Brain microvascular endothelial cell (primary cell): ENCODE data around the gene NFE2.

Experiments used
- DNase-seq: peaks from one replicate; pipeline ENCODE4 v3.0.0-alpha.2; 2020
- H3K27ac ChIP-seq: fragments of 250-450 bp; sonication (Bioruptor Pico); 2 replicates; pipeline ENCODE4 v1.5.1; 2020; ENCODE audit warnings: mild to moderate bottlenecking, moderate library complexity
- H3K27me3 ChIP-seq: fragments of 250-450 bp; sonication (Bioruptor Pico); replicated peaks from 2 replicates; pipeline ENCODE4 v1.5.1; 2020; ENCODE audit warnings: mild to moderate bottlenecking
- H3K36me3 ChIP-seq: fragments of 250-450 bp; sonication (Bioruptor Pico); replicated peaks from 2 replicates; pipeline ENCODE4 v1.5.1; 2020; ENCODE audit warnings: mild to moderate bottlenecking
- H3K4me3 ChIP-seq: 2 replicates; pipeline ENCODE4 v1.5.1; 2011; ENCODE audit warnings: low read depth, mild to moderate bottlenecking, control low read depth, low read length, moderate library complexity
- in situ Hi-C: cut with HindIII; loops from 2 replicates; pipeline ENCODE4 v1.10.0; 2017; ENCODE audit warnings: low sequenced_read_pairs, low pct_ligation_motif_present
- TF ChIP-seq, protein P1 (sequence below): IDR thresholded peaks from 2 replicates; pipeline ENCODE4 v1.5.1; 2011; ENCODE audit warnings: low read depth, mild to moderate bottlenecking, moderate library complexity, low read length, control low read depth, inconsistent platforms; ENCODE audit errors: missing control alignments

The NFE2 gene

DNA sequence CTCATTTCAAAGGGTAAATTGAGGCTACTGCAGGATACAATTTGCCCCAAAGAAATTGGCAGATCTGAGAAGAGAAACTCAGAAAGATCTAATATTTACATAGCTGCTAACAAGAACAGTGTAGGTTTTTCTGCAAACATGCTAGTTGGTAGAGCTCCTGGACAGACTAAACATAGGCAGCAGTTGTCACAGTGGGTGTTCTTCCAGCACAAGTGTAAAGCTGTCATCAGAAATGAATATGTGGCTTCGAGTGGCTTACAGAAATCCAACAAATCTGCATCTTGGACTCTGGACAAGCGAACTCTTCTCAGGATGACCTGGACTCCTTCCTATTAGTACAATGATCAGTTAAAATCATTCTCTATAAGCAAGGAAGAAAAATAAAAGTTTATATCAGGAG, 26.8 kb downstream of the NFE2 start:
- Histone ChIP-seq H3K27ac (no peak overlapping the region), H3K4me3 (no peak overlapping the region), H3K27me3 (no peaks in the 10 kb centered on the region), H3K36me3 (no peaks in the 10 kb centered on the region)
- in situ Hi-C loops = no loop called here
- TF ChIP-seq, protein P1, sequence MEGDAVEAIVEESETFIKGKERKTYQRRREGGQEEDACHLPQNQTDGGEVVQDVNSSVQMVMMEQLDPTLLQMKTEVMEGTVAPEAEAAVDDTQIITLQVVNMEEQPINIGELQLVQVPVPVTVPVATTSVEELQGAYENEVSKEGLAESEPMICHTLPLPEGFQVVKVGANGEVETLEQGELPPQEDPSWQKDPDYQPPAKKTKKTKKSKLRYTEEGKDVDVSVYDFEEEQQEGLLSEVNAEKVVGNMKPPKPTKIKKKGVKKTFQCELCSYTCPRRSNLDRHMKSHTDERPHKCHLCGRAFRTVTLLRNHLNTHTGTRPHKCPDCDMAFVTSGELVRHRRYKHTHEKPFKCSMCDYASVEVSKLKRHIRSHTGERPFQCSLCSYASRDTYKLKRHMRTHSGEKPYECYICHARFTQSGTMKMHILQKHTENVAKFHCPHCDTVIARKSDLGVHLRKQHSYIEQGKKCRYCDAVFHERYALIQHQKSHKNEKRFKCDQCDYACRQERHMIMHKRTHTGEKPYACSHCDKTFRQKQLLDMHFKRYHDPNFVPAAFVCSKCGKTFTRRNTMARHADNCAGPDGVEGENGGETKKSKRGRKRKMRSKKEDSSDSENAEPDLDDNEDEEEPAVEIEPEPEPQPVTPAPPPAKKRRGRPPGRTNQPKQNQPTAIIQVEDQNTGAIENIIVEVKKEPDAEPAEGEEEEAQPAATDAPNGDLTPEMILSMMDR = no peak
- DNase-seq = no peak

DNA sequence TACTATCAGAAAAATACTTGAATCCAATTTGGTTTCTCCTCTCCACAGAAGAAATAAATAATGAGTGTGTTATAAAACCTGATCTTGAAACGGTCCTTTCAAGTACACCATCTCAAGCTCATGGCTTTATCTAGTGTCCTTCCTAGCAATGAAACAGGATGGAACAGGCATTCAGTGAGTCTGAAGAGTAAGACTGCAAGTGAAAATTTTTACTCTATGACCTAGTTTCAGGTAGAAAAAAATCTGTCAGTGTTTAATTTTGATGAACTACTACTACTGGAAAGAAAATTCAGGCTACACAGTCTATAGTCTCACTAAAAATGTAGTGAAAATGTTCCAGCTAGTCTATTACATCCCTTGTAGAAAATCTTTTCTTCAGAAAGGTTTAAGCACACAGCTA, 28.6 kb downstream of the NFE2 start:
- no peak for DNase-seq
- Histone ChIP-seq H3K27ac (no peak overlapping the region), H3K36me3 (no peaks in the 10 kb centered on the region), H3K4me3 (no peak overlapping the region), H3K27me3 (no peaks in the 10 kb centered on the region)
- in situ Hi-C loops = no loop called here
- TF ChIP-seq, protein P1 = no peak

DNA sequence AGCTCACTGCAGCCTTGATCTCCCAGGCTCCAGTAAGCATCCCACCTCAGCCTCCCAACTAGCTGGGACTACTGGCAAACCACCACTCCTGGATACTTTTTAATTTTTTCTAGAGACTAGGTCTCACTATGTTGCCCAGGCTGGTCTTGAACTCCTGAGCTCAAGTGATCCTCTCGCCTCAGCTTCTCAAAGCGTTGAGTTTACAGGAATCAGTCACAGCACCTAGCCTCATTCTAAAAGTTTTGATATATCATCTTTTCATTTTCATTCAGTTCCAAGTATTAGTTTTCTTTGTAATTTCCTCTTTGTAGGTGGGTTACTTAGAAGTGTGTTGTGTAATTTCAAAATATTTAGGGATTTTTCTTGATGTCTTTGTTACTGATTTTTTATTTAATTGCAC, 30.5 kb downstream of the NFE2 start:
- in situ Hi-C loops = no loop called here
- Histone ChIP-seq H3K4me3 (no peak overlapping the region), H3K36me3 (no peaks in the 10 kb centered on the region), H3K27me3 (no peaks in the 10 kb centered on the region), H3K27ac (no peak overlapping the region)
- DNase-seq = no peak
- TF ChIP-seq, protein P1 = no peak

DNA sequence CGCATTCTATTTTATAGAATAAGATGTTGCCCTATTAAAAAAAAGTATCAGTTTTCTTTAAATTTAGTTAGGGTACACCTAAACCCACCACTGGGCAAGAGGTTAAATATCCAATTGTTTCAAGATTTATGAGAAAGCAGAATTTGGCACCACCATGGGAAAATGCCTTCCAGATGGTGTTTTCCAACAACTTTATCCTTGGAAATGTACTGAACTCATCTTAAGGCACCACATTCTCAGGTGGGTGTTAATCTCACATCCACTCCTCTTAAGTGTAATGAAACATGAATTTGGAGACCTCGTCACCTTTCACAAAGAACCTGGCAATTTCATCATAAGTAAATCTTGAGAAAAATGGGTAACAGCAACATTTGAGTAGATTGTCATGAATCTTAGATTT, 34.0 kb downstream of the NFE2 start:
- no peaks in the 10 kb centered on the region for H3K27me3 ChIP-seq
- H3K27ac ChIP-seq = no peak overlapping the region
- in situ Hi-C loops = no loop called here
- TF ChIP-seq, protein P1 = no peak
- DNase-seq = no peak
- no peaks in the 10 kb centered on the region for H3K36me3 ChIP-seq
- H3K4me3 ChIP-seq = no peak overlapping the region

DNA sequence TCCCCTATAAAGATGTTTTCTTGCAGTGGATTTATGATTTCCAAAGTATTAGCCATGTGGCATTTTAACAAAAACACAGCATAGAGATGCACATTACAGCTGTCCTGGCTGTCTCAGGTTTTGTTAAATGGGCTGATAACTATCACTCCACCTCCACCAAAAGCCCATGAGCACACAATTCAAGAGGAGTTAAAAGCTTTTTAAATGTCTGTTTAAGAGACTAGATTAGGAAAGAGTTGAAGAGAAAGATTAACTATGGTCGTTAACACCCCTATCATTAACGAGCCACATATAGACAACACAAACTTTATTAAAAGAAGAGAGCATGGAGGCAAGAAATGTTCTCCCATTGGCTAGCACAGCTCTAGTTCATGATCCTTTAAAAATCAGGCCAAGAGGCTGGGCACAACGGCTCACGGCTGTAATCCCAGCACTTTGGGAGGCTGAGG, 35.4 kb downstream of the NFE2 start:
- TF ChIP-seq, protein P1 = no peak
- no peaks in the 10 kb centered on the region for H3K36me3 ChIP-seq
- in situ Hi-C loops = no loop called here

DNA sequence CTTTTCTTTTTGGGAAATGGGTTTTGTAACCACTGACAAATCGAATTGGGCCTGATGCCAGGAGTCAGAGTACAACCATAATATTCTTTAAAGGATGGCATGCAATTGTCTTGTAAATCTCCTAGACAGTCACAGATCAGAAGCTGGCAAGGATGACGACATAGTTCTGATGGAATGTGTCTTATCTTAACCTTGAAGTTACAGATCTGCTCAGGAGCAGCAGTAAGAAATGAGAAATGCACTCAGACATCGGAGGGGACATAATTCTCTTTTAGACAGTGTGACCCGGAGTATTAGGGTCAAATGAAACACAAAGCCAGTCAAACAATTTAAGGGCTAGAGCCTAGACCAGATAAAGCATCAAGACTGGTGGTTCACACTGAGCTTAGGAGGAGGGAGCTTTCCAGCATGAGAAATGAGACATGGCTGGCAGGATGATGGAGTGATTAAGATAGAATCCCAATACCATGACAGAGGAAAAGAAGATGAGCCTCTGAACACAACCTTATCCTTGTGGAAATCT, 38.4 kb downstream of the NFE2 start:
- Histone ChIP-seq H3K4me3 (no peak overlapping the region), H3K36me3 (no peaks in the 10 kb centered on the region), H3K27ac (peak overlapping the region; percentile 28), H3K27me3 (no peaks in the 10 kb centered on the region)
- in situ Hi-C loops = no loop called here
- TF ChIP-seq, protein P1 = no peak
- peak; percentile 75 for DNase-seq

More for the DNA sequence above, 35.4 kb downstream of the NFE2 start:
- H3K27ac ChIP-seq = no peak overlapping the region
- DNase-seq = no peak
- no peaks in the 10 kb centered on the region for H3K27me3 ChIP-seq
- H3K4me3 ChIP-seq = no peak overlapping the region
